ENCODE data around the gene PTPRA.
A peak's percentile ranks its signal among the peaks of the same experiment; 100 is the strongest.

The PTPRA gene

GRCh38 chr20:2859330-2860121, 13.8 kb upstream of the PTPRA start:
- DNase-seq = no peak

GRCh38 chr20:2864626-2865025, 8.7 kb upstream of the PTPRA start:
- DNase-seq = no peak

GRCh38 chr20:2865101-2865500, 8.2 kb upstream of the PTPRA start:
- no peak for DNase-seq

- DNase-seq = peak; percentile 47
Observed at GRCh38 chr20:2865630-2866029, 7.7 kb upstream of the PTPRA start.

GRCh38 chr20:2866236-2866635, 7.0 kb upstream of the PTPRA start:
- DNase-seq = no peak

GRCh38 chr20:2867081-2867864, 6.0 kb upstream of the PTPRA start:
- DNase-seq = peak; percentile 96

- no peak for DNase-seq
Observed at GRCh38 chr20:2869381-2869780, 3.9 kb upstream of the PTPRA start.

GRCh38 chr20:2871111-2871465, 2.2 kb upstream of the PTPRA start:
- DNase-seq = peak; percentile 67

GRCh38 chr20:2871661-2872458, 1.4 kb upstream of the PTPRA start:
- no peak for DNase-seq

- peak; percentile 86 for DNase-seq
Observed at GRCh38 chr20:2872459-2873009, 747 bp upstream of the PTPRA start.

GRCh38 chr20:2873747-2874041, 413 bp downstream of the PTPRA start:
- DNase-seq = no peak

GRCh38 chr20:2874456-2874855, 1.2 kb downstream of the PTPRA start:
- DNase-seq = peak; percentile 27

GRCh38 chr20:2875690-2876203, 2.5 kb downstream of the PTPRA start:
- no peak for DNase-seq

- DNase-seq = no peak
Observed at GRCh38 chr20:2878515-2878914, 5.2 kb downstream of the PTPRA start.

GRCh38 chr20:2879146-2879545, 5.9 kb downstream of the PTPRA start:
- no peak for DNase-seq

- no peak for DNase-seq
Observed at GRCh38 chr20:2880650-2881049, 7.4 kb downstream of the PTPRA start.

GRCh38 chr20:2883726-2884637, 10.7 kb downstream of the PTPRA start:
- no peak for DNase-seq

GRCh38 chr20:2887715-2888114, 14.4 kb downstream of the PTPRA start:
- DNase-seq = no peak

GRCh38 chr20:2888224-2888955, 15.1 kb downstream of the PTPRA start:
- DNase-seq = no peak

GRCh38 chr20:2889209-2889608, 15.9 kb downstream of the PTPRA start:
- no peak for DNase-seq

GRCh38 chr20:2889797-2890196, 16.5 kb downstream of the PTPRA start:
- DNase-seq = no peak

Measured in hematopoietic multipotent progenitor cell treated with erythropoietin and hydrocortisone succinate and interleukin-3 and kit ligand, for 8 days (in vitro differentiated cells).